Left cardiac atrium (tissue), 4 donors: ENCODE results near the gene MEA1. TPM values are rescaled to one million over a fixed set of nuclear protein-coding genes. Genes with fewer than 3 reads are reported as not detected.
"Not testable (repeated sequence)": the region's sequence is repeated elsewhere in the genome, so short reads cannot be mapped to it uniquely, and the experiment has no call there.

Experiments used
- ATAC-seq, 2 donors: fragments of 200-7000 bp; cut with Tn5 transposase; one replicate each; pipeline ENCODE4 v1.9.1; 2020; ENCODE audit warnings: mild to moderate bottlenecking in 2 of 2, moderate library complexity in 2 of 2
- DNase-seq: peaks from one replicate; pipeline ENCODE4 v3.0.0-alpha.2; 2020
- intact Hi-C, 2 donors: fragments of 100-400 bp; cut with DNase I; formaldehyde crosslinking; loops; one replicate each; pipeline versions ENCODE4 v1.14.1 to v1.15.1; 2022 to 2023
- total RNA-seq, 2 donors: library from RNA; stranded (reverse); fragmentation: NEBNext Ultra II Directional; extraction: Animal tissue kit (Norgen Biotek cat#: 25700); gene quantifications; one replicate each; pipeline ENCODE4 v1.2.1, GENCODE V29; 2021
- donor health status: DM: no; HTN: yes; CAD: no.
- donor health status: DM: no; HTN: yes; CAD: no; lungs with severe emphysema.
- donor health status: DM: yes; HTN: yes; CAD: no.
- donor health status: Dilated cardiomyopathy.

The MEA1 gene
- total RNA-seq, 2 donors from 2014 or later = 31.9 to 37.6 TPM

GRCh38 chr6:43016176-43016942 is 2.6 kb upstream of the MEA1 start:
- intact Hi-C loops = loop anchor here in 1 of 2 donors (5.0 kb wide), 1 partner anchor 36 kb away; the partner anchor contains the start of gene CUL7

DNA sequence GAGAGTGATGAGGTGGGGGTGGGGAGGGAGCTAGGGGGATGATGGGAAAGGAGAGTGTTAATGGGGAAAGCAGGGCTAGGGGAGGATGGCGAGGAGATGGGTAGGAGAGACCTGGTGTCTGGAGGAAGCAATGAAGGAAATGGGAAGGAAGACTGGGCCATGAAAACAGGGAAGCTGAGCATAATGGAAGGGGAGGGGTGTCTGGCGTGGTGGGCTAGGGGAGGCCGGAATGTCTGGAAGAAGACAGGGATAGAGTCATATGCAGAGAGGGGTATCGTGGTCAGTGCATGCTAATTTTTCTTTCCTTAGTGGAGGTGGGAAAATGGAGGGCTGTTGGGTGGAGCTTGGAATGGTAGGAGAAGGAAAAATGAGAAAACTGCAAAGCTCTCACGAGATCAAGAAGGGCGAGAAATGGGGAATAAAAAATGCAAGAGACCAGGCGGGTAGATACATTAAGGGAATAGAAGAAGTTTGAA is 726 bp upstream of the MEA1 start:
- ATAC-seq (peak in 1 of 2 donors; percentile 8), DNase-seq (no peak)
- intact Hi-C loops = no loop called here

More at GRCh38 chr6:43016176-43016942, 2.6 kb upstream of the MEA1 start:
- ATAC-seq (no peak), DNase-seq (no peak)

DNA sequence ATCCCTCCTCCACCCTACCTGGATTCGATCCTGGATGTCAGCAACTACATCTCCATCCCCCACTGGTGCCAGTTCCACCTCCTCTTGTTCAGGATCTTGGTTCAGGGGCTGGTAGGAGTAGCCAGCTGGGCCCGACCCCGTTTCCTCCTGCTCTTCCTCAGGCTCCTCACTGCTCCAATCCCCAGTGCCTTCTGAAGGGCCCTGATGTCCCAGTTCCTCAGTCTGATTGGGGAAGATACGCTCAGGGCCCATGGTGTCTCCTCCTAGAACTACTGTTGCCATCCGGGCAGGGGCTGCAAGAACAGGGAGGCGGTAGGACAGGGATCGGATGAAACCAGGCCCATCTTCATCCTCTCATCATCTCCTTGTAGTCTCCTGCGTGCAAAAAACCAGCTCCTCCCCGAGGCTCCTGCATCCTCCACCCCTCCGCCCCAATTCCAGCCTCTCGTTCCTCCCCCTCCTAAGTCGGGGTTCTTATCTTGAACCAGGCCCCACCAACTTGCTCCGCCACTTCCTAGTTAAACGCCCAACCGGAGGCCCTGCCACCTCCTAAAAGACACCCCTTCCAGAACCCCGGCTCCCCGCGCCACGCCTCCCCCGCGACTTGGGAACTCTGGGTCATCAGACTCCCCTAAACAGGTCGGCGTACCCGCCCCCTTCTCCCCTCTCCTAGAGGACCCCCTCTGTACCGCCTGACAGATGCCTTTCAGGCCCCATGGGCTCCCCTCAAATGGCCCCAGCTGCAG is 476 bp downstream of the MEA1 start:
- intact Hi-C loops = no loop called here
- peak; percentile 5 to 20 for ATAC-seq
- no peak for DNase-seq

DNA sequence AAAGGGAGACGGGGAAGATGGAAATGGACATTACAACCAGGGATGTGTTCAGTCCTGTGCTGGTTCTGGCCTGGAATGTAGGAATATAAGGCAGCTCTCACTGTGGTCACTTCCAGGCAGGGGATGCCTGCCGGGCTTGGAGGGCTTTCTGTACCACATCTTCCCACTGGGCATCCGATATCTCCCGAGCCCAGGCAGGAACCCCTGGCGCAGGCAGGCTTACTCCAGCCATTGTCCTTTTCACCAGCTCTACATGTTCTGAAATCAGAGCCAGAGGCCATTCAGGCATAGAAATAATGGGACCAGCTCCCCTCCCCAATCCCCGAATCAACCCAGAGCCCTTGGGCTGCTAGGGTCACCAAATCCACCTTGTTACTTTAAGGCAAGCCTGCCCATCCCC is 1.4 kb downstream of the MEA1 start:
- intact Hi-C loops = no loop called here
- no peak for DNase-seq
- ATAC-seq = no peak

DNA sequence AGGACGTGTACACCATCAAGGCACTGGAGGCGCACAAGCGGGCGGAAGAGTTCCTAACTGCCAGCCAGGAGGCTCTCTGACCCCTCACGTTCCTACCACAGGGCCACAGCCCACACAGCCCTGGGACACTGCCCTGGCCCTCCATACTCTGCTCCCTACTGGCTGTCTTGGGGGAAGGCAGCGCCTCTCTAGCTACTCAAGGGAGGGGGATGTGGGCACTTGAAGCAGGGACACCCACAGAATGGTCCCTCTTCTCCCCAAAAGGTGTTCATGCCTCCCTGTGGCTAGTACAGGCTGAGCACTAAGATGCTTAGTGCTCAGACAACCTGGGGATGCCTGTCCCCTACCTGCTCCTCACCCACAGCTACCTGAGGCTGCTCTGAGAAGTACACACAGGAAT is 2.5 kb downstream of the MEA1 start:
- ATAC-seq (no peak), DNase-seq (no peak)
- intact Hi-C loops = no loop called here

- intact Hi-C loops = loop anchor here (1.0 to 5.0 kb wide), 2 partner anchors 133 to 134 kb away; no protein-coding TSS in a partner anchor
- ATAC-seq = no peak
- DNase-seq = peak; percentile 54
Observed at GRCh38 chr6:43009124-43009523, 4.6 kb downstream of the MEA1 start.

GRCh38 chr6:43007126-43007525 is 6.6 kb downstream of the MEA1 start:
- intact Hi-C loops = loop anchor here in 1 of 2 donors (5.0 kb wide), 1 partner anchor 135 kb away; no protein-coding TSS in a partner anchor
- DNase-seq (no peak), ATAC-seq (no peak)

DNA sequence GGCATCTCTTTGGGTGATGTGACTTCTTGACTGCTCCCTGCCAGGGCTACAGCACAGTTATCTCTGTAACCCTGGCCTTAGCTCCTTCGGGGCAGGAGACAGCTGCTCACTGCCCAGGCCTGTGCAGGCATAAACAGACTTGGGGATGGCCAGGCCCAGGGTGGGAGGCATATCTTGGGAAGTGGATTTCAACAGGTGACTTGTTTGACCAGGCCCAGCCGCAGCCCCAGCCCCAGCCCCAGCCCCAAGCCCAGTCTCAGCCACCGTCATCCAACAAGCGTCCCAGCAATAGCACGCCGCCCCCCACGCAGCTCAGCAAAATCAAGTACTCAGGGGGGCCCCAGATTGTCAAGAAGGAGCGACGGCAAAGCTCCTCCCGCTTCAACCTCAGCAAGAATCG is 7.5 kb downstream of the MEA1 start:
- intact Hi-C loops = loop anchor here in 1 of 2 donors (5.0 kb wide), 1 partner anchor 136 kb away; no protein-coding TSS in a partner anchor

DNA sequence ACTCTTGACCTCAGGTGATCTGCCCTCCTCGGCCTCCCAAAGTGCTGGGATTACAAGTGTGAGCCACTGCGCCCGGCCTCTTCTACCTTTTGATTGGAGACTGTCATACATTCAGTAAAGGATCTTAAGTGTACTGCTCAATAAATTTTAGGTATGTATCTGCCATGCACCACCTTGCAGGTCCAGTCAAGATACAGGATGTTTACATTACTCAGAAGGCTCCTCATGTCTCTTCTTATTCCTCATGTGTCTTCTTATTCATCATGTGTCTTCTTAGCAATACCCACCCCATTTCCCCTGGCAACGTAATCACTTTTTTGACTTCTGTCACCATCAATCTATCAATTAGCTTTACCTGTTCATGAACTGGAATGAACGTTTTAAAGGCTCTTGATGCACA is 7.9 kb downstream of the MEA1 start:
- intact Hi-C loops = loop anchor here in 1 of 2 donors (5.0 kb wide), 1 partner anchor 136 kb away; no protein-coding TSS in a partner anchor
- ATAC-seq = no peak
- DNase-seq = no peak

More for the DNA sequence above, 7.5 kb downstream of the MEA1 start:
- ATAC-seq = no peak
- DNase-seq = no peak

DNA sequence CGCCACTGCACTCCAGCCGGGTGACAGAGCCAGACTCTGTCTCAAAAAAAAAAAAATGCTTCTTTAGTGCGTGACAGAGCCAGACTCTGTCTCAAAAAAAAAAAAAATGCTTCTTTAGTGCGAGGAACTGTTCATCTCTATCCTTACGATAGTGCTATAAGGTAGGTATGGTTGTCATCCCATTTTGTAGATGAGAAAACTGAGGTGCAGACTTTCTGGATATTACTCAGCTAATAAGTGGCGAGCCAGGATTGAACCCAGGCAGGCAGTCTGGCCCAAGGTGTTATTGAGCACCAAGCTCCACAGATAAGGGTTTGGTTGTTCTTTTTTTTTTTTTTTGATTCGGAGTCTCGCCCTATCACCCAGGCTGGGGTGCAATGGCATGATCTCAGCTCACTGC is 11.9 kb downstream of the MEA1 start:
- DNase-seq = no peak
- no peak for ATAC-seq
- intact Hi-C loops = no loop called here

- DNase-seq, ATAC-seq, intact Hi-C loops: not testable (repeated sequence)
Observed at GRCh38 chr6:42998205-42998604, 15.5 kb downstream of the MEA1 start.

DNA sequence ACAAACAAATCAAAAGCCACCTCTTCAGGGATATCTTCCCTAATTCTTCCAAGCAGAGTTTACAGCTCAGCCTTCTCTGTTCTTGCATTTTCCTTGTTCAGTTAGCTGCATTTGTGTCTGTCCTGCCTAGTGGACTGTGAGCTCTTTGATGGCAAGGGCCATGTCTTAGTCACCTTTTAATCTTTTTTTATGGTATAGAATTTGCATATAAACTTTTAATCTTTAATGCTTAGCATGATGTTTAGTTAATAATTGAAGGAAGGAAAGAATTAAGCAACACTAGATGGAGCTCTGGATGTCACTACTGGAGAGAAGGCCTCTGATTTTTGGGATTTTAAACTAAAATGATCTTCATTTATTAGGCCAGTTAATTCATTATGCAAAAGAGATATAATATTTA is 17.2 kb downstream of the MEA1 start:
- DNase-seq (no peak), ATAC-seq (no peak)
- intact Hi-C loops = no loop called here

DNA sequence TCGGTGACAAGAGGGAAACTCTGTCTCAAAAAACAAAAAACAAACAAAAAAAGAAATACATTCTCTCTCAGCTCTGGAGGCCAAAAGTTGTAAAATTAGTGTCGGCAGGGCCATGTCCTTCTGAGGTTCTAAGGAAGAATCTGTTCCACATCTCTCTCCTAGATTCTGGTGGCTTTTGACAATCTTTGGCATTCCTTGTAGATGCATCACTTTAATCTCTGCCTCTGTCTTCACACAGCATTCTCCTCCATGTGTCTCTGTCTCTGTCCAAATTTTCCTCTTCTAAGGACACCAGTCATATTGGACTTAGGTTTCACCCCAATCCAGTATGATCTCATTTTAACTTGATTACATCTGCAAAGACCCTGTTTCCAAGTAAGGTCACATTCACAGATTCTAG is 20.3 kb downstream of the MEA1 start:
- DNase-seq = no peak
- no peak for ATAC-seq
- intact Hi-C loops = no loop called here

DNA sequence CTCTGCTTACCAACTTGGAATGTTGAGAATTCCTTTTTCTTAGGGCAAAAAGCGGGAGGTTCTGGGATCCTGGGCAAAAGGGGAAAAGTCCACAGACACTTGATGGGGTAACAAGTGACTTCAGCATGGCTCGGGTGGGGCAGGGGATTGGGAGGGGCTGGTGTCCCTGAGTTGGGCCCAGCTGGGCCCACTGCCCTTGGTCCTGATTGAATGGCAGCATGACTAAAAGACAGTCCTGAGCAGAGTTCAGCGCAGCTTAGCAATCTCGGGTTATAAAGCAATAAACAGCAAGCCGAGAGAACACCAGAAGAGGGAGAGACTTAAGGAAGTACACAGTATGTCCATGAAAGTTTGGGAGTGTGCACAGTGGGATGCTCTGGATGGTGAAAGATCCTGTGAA is 23.8 kb downstream of the MEA1 start:
- no peak for DNase-seq
- intact Hi-C loops = no loop called here
- no peak for ATAC-seq

- DNase-seq = no peak
- ATAC-seq = no peak
- intact Hi-C loops = no loop called here
Observed at GRCh38 chr6:42988486-42989020, 25.2 kb downstream of the MEA1 start.

- no peak for DNase-seq
- ATAC-seq = no peak
- intact Hi-C loops = no loop called here
Observed at GRCh38 chr6:42987533-42988451, 26.0 kb downstream of the MEA1 start.

GRCh38 chr6:42984924-42985475 is 28.7 kb downstream of the MEA1 start:
- ATAC-seq = peak; percentile 8 to 16
- DNase-seq = no peak
- intact Hi-C loops = loop anchor here in 1 of 2 donors (5.0 kb wide), 1 partner anchor 53 kb away; no protein-coding TSS in a partner anchor
